Activated CD8-positive, alpha-beta memory T cell treated with anti-CD3 and anti-CD28 coated beads, Interleukin-2, amount 10 ng/mL, durations not matched to agents 7 days and 5 days (primary cell): ENCODE results near the gene ZNF536. TPM values are rescaled to one million over a fixed set of nuclear protein-coding genes. Genes with fewer than 3 reads are reported as not detected.

Experiments used
- ATAC-seq: fragments of 150-1000 bp; cut with Tn5 transposase; one replicate; pipeline ENCODE4 v1.10.0; 2021; ENCODE audit warnings: moderate library complexity
- CTCF ChIA-PET: fragments of 350-600 bp; sonication (Branson Sonifier 250); formaldehyde crosslinking; loops from one replicate; lab custom pipeline; 2021; ENCODE audit warnings: antibody characterized with exemption; lab: Charles Lee
- DNase-seq: peaks from one replicate; pipeline ENCODE4 v3.0.0-alpha.2; 2020
- H3K27ac Mint-ChIP-seq: one replicate; pipeline ENCODE4 v1.8.0; 2021; ENCODE audit warnings: mild to moderate bottlenecking, mixed read lengths
- H3K27me3 Mint-ChIP-seq: one replicate; pipeline ENCODE4 v1.8.0; 2021; ENCODE audit warnings: mixed read lengths
- H3K36me3 Mint-ChIP-seq: one replicate; pipeline ENCODE4 v1.8.0; 2021; ENCODE audit warnings: mild to moderate bottlenecking, mixed read lengths
- H3K4me1 Mint-ChIP-seq: one replicate; pipeline ENCODE4 v1.8.0; 2021; ENCODE audit warnings: mixed read lengths
- H3K4me3 Mint-ChIP-seq: one replicate; pipeline ENCODE4 v1.8.0; 2021; ENCODE audit warnings: mild to moderate bottlenecking, moderate library complexity, mixed read lengths
- H3K9me3 Mint-ChIP-seq: one replicate; pipeline ENCODE4 v1.8.0; 2022; ENCODE audit warnings: low read depth, mixed read lengths
- total RNA-seq, 2 experiments: library from RNA; stranded (reverse); gene quantifications; one replicate each; pipeline ENCODE4 v1.2.3, GENCODE V29; 2021

The ZNF536 gene
- total RNA-seq, 2 experiments from 2014 or later, result not detected

DNA sequence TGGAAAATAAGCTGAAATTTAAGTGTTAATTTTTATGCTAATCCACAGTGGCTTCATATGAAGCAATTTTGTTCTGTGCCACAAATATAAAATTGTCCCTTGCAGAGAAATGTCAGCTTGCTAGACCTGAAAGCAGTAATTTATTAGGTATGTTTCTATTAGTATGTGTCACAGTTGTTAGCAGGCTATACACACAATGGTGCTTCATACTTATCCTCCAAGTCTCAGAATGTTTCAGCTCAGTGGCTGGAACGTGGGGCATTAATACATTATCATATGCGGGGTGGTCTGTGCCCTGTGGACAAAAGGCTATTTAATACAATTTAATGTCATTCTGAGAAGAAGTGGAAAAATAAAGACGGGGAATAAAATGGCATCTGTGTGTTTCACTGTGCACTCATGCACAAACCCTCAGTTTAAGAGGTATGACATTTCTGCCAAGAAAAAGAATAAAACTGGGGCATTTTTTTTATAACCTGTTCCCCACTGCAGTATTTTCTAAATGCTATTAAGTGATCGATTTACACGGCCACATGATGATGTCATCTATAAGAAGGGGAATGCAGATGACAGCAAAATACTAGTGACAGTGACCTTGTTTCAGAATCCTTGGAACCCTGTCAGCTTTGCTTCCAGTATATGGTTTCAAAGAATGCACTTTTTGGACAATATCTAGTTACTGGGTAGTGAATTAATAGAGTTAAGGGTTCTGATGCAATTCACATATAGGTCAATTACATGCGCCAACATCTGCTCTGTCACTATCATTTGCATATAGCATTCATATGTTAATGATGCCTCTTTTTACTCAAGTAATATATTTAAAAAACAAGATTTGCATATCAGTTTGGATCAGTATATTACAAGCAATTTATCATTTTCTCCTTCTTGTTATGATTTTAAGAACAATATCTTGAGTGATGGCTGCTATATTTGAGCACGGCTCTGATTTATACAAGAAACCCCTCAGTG, 21.2 kb upstream of the ZNF536 start:
- Mint-ChIP-seq H3K4me3 (no peak overlapping the region), H3K27me3 (no peaks in the 10 kb centered on the region), H3K27ac (no peak overlapping the region), H3K36me3 (no peaks in the 10 kb centered on the region), H3K9me3 (peaks cover 3% of the 10 kb centered on the region), H3K4me1 (no peaks in the 10 kb centered on the region)
- DNase-seq, result no peak
- ATAC-seq, result no peak
- CTCF ChIA-PET, result no interaction called here

DNA sequence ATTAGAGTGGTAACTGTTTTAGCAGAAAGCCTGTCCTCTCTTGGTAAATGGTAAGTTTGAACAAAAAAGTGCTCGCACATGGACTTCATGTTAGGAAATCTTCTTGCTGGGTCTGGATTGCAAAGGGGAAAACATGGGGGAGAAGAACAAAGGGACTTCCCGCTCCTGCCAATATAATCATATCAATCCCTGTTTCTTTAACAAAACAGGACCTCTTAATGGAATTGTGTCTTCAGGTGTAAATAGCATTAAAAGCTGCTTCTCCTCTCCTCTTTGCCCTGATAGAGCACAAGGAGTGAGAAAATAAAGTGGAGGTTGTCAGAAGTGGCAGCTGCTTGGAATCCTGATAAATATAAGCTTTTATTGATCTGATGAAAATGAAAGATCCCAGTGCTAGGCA, 20.4 kb upstream of the ZNF536 start:
- no peak for ATAC-seq
- H3K27ac Mint-ChIP-seq, result no peak overlapping the region
- peaks cover 3% of the 10 kb centered on the region for H3K9me3 Mint-ChIP-seq
- no peaks in the 10 kb centered on the region for H3K27me3 Mint-ChIP-seq
- no peak overlapping the region for H3K4me3 Mint-ChIP-seq
- DNase-seq, result no peak
- no peaks in the 10 kb centered on the region for H3K4me1 Mint-ChIP-seq
- H3K36me3 Mint-ChIP-seq, result no peaks in the 10 kb centered on the region
- CTCF ChIA-PET, result no interaction called here

DNA sequence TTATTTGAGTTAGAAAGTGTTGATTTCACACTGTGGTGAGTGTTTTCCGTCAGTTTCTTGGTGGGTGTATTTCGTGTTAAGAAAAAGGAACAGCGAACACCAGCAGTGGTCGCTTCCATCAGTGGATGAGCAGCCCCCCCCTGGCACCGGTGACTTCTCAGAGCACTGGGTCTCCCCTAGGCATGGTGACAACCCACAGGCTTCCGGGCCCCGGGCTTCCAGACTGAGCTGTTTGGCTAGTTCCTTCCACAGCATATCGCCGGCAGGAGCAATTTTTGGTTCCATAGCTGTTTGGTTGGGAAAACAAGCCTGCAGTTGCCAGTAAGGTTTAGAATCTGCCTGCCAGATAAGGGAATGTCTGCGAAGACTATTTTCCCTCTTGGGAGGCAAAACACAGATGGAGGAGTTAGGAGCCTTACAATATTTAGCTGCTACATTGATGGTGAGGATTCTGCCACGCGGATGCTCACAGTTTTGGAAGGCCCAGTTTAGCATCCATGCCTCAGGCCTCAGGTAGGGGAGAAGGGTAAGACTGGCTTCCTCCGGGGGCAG, 18.7 kb upstream of the ZNF536 start:
- Mint-ChIP-seq H3K9me3 (no peaks in the 10 kb centered on the region), H3K27ac (no peak overlapping the region), H3K27me3 (no peaks in the 10 kb centered on the region), H3K4me3 (no peak overlapping the region), H3K4me1 (no peaks in the 10 kb centered on the region), H3K36me3 (no peaks in the 10 kb centered on the region)
- ATAC-seq (no peak), DNase-seq (no peak)
- CTCF ChIA-PET, result no interaction called here

DNA sequence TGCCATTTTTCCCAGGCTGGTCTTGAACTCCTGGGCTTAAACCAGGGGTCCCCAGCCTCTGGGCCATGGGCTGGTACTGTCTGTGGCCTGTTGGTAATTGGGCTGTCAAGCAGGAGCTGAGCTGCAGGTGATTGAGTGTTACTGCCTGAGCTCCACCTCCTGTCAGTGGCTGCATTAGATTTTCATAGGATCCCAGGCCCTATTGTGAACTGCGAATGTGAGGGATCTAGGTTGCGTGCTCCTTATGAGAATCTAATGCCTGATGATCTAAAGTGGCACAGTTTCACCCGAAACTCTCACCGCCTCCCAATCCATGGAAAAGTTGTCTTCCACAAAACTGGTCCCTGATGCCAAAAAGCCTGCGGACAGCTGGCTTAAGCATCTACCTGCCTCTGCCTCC, 16.6 kb upstream of the ZNF536 start:
- H3K4me1 Mint-ChIP-seq, result no peaks in the 10 kb centered on the region
- no peak overlapping the region for H3K27ac Mint-ChIP-seq
- CTCF ChIA-PET, result no interaction called here
- no peaks in the 10 kb centered on the region for H3K9me3 Mint-ChIP-seq
- H3K36me3 Mint-ChIP-seq, result no peaks in the 10 kb centered on the region
- no peak overlapping the region for H3K4me3 Mint-ChIP-seq
- DNase-seq (no peak), ATAC-seq (no peak)
- H3K27me3 Mint-ChIP-seq, result peaks cover 5% of the 10 kb centered on the region

DNA sequence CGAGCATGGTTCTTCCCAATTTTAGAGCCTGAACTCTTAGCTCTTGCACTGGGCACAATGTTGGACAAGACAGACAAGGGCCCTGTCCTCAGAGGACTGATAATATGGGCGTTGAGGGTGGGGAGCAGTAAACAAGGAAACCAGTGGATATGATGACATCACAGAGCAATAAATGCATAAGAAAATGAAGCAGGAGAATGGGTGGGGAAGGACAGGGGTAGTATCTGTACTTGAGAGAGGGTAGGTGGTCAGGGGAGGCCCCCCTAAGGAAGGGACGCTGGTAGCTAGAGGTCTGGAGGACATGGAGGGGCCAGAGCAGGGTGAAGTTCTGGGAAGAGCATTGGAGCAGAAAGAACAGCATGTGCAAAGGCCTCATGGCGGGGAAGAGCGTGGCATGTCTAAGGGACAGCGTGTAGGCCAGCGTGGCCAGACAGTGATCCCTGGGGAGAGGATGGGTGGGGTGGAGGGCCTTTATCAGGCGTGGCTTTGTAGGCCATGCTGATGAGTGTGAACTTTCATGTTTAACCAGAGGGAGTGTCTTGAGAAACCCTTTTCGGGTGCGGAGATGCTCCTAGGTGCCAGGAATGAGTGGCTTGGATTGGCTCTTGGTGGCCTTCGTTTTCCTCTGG, 15.1 kb upstream of the ZNF536 start:
- H3K27me3 Mint-ChIP-seq, result peaks cover 13% of the 10 kb centered on the region
- CTCF ChIA-PET, result no interaction called here
- H3K27ac Mint-ChIP-seq, result no peak overlapping the region
- no peaks in the 10 kb centered on the region for H3K4me1 Mint-ChIP-seq
- ATAC-seq (no peak), DNase-seq (no peak)
- H3K4me3 Mint-ChIP-seq, result no peak overlapping the region
- no peaks in the 10 kb centered on the region for H3K36me3 Mint-ChIP-seq
- H3K9me3 Mint-ChIP-seq, result no peaks in the 10 kb centered on the region

DNA sequence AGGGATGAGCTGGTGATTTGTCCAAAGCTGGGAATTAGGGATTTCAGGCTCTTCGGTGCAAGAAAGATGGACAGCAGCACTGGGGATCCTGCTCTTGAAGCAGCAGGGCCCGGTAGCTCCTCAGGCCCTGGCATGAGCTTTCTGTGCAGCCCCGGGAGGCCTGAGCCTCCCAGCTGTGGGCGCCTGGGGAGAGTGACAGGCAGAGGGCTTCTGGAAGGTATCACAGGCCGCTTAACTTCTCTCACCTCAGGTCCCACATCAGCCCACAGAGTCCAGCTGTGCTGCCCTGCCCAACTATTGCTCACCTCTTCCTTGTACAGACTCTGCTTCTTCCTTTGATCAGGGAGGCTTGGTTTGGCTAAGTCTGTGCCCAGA, 14.6 kb upstream of the ZNF536 start:
- no peak overlapping the region for H3K4me3 Mint-ChIP-seq
- H3K9me3 Mint-ChIP-seq, result no peaks in the 10 kb centered on the region
- no peaks in the 10 kb centered on the region for H3K4me1 Mint-ChIP-seq
- DNase-seq, result no peak
- H3K36me3 Mint-ChIP-seq, result no peaks in the 10 kb centered on the region
- H3K27ac Mint-ChIP-seq, result no peak overlapping the region
- H3K27me3 Mint-ChIP-seq, result peaks cover 13% of the 10 kb centered on the region
- CTCF ChIA-PET, result no interaction called here
- ATAC-seq, result no peak

DNA sequence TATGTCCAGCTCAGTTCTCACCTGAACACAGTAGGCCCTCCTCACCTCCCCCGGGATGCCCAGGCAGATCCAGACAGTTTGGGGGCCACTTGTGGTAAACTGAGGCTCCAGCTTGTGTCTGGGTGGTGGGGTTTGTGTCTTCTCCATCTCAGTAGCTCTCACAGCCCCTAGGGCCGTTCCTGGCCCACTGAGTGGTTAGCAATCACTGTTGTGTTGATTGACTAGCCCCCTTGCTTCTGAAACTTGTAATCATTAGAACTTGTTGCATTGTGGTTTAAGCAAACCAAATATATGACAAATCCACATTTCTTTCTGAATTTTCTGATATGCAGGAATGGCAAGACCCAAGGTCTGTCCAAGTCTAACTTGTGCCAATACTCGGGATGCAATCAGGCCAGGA, 13.9 kb upstream of the ZNF536 start:
- Mint-ChIP-seq H3K4me1 (no peaks in the 10 kb centered on the region), H3K27ac (no peak overlapping the region), H3K9me3 (no peaks in the 10 kb centered on the region), H3K36me3 (no peaks in the 10 kb centered on the region), H3K27me3 (peaks cover 13% of the 10 kb centered on the region), H3K4me3 (no peak overlapping the region)
- DNase-seq (no peak), ATAC-seq (no peak)
- CTCF ChIA-PET, result no interaction called here

DNA sequence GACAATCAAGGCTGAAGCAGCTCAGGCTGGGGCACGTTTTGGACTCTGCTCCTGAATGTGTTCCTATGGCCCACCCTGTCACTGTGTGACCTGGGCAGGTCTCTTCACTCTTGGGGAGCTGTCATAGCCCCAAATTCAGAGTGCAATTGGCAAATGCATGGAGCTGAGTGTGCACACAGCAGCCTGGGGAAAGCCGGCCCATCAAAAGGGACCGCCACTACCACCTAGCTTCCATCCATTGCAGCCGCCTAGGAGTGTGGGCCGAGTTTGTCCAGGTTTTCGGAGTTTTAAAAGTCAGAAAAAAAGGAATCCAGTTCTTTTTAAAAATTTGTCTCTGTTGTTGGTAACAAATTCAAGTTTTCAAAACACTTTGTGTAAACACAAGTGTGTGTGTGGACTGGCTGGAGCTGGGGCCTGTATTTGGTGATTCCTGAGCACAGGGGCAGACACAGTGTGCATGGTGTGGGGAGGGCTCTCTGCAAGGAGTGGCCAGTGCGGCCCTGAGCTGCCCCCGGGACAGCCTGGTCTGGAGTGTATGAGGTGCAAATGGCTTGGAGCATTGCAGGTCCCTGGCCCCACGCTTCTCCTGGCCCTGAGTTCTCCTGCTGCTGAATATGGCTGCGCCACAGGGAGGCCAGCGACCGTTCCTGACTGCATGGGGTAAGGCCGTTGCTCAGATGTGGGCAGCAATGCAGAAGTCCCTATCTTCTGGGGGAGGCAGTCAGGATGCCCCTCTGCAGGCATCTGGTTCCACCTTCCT, 13.2 kb upstream of the ZNF536 start:
- peaks cover 13% of the 10 kb centered on the region for H3K27me3 Mint-ChIP-seq
- no peaks in the 10 kb centered on the region for H3K4me1 Mint-ChIP-seq
- no peaks in the 10 kb centered on the region for H3K36me3 Mint-ChIP-seq

DNA sequence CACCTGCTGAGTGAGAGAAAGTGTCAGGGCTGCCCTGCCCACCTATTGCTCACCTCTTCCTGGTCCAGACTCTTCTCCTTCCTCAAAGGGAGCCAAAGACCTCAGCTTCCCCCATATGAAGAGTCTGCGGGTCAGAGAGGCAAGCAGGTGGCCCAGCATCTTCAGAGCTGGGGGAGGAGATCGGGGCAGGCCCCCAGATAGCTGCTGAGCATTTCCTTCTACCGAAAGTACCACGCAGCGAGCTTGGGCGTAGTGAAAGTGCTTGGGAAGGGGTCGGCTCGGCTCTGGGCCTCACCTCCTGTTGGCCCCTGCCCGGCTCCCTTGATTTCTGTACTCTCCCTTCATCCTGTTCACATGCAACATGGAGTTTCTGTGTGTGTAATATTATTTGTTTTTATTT, 12.2 kb upstream of the ZNF536 start:
- no peaks in the 10 kb centered on the region for H3K36me3 Mint-ChIP-seq
- H3K9me3 Mint-ChIP-seq, result no peaks in the 10 kb centered on the region
- DNase-seq (no peak), ATAC-seq (no peak)
- no peak overlapping the region for H3K4me3 Mint-ChIP-seq
- peaks cover 13% of the 10 kb centered on the region for H3K27me3 Mint-ChIP-seq
- CTCF ChIA-PET, result no interaction called here
- H3K27ac Mint-ChIP-seq, result no peak overlapping the region
- no peaks in the 10 kb centered on the region for H3K4me1 Mint-ChIP-seq

More for the DNA sequence above, 13.2 kb upstream of the ZNF536 start:
- CTCF ChIA-PET, result no interaction called here
- DNase-seq (no peak), ATAC-seq (no peak)
- no peak overlapping the region for H3K27ac Mint-ChIP-seq
- no peaks in the 10 kb centered on the region for H3K9me3 Mint-ChIP-seq
- H3K4me3 Mint-ChIP-seq, result no peak overlapping the region

DNA sequence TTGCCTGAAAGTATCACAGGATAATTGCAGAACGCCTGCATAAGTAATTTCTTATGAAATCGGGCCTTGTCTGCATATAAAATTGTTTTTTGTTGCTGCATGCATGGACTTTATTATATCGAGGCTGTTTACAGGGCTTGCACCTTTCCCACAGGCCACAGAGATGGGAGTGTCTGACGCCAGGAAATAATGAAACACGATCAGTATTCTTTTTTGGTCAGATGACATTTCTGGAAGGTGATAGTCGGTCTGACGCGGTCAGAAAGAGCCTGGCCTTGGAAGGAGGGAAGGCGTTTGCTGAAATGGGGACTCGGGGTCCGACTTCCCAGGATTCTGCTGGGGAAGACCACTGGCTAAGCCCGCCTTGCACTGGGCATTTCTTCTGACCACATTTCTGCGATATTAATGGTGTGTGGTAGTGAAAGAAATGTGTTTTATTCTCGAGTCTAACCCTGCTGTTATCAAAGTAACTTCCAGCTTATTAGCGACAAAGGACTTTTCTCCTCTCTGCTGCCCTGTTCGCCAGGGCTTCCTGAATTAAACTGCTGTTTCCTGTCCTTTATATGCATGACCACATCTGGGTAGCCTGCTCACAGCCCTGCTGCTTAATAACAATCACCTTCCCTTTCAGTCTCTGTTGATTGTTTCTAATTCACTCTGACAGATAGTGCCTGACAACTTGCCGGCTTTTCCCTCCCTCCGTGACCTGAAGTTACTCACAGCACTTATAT, 11.6 kb upstream of the ZNF536 start:
- no peaks in the 10 kb centered on the region for H3K4me1 Mint-ChIP-seq
- ATAC-seq (no peak), DNase-seq (no peak)
- CTCF ChIA-PET, result no interaction called here
- H3K4me3 Mint-ChIP-seq, result no peak overlapping the region
- H3K27ac Mint-ChIP-seq, result no peak overlapping the region
- no peaks in the 10 kb centered on the region for H3K9me3 Mint-ChIP-seq
- H3K27me3 Mint-ChIP-seq, result peaks cover 13% of the 10 kb centered on the region
- no peaks in the 10 kb centered on the region for H3K36me3 Mint-ChIP-seq

DNA sequence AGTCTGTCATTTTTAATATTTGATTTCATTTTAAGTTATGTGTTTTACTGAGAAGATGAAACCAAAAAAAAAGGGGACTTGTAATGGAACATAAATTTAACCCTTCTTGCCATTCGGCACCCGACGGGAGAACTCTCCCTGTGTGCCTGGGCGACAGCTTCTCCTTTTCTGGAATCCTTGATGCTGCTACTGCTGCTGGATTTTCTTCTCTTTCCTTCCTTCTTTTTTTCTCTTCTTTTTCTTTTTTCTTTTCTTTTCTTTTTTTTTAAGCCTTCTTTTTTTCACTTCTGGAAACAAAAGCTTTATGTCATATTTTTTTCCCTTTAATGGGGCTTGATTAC, 11.1 kb upstream of the ZNF536 start:
- CTCF ChIA-PET, result no interaction called here
- Mint-ChIP-seq H3K27ac (no peak overlapping the region), H3K27me3 (peaks cover 13% of the 10 kb centered on the region), H3K36me3 (no peaks in the 10 kb centered on the region), H3K9me3 (no peaks in the 10 kb centered on the region), H3K4me3 (no peak overlapping the region), H3K4me1 (no peaks in the 10 kb centered on the region)
- ATAC-seq (no peak), DNase-seq (no peak)

DNA sequence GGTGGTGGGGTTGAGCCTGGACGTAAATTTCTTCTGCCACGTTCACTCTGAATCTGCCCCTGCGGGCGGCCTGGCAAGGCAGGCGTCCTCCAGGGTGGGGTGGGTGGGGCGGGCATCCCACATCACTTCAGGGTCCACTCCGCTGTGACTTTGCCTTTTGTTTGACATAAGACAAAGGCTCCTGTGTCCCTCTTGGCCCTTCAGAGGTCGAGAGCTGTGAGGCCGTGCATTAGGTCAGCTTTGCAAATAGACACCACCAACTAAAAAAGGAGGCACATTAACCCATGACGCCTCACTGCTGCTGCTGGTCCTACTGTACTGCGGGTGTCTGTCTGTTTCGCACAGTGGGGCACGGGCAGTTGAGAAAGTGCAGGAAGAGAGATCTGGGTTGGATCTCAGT, 10.5 kb upstream of the ZNF536 start:
- Mint-ChIP-seq H3K4me1 (no peaks in the 10 kb centered on the region), H3K4me3 (no peak overlapping the region), H3K9me3 (no peaks in the 10 kb centered on the region), H3K36me3 (no peaks in the 10 kb centered on the region), H3K27me3 (peaks cover 13% of the 10 kb centered on the region), H3K27ac (no peak overlapping the region)
- CTCF ChIA-PET, result no interaction called here
- DNase-seq, result no peak
- ATAC-seq, result no peak

DNA sequence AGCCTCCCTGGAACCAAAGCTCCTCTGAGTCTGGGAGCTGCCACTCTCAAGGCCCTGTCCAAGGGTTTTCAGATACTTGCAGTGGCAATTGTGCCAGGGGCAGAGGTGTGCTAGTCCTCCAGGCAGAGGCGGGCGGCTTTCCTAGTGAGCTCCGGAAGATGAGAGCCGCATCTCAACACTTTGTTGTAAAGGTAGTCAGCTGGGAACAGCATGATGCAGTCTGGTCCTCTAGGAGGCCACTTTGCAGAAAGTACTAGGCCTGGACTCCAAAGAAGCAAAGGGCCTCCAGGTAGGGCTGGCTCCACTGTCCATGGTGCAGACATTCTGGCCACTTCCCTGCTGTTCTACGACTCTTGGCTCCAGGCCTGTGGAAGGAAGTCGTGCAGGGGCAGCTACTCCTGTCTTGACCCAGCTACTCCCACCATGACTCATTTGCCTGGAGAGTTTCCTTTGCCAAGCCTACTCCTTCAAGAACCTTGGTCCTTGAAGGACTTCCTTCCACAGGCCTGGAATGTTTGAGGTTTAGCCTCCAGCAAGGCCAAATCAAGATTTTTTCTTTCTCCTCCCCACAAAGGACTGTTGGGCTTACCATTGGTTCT, 9.9 kb upstream of the ZNF536 start:
- H3K36me3 Mint-ChIP-seq, result no peaks in the 10 kb centered on the region
- CTCF ChIA-PET, result no interaction called here
- no peak overlapping the region for H3K4me3 Mint-ChIP-seq
- ATAC-seq (no peak), DNase-seq (no peak)
- peaks cover 13% of the 10 kb centered on the region for H3K27me3 Mint-ChIP-seq
- no peaks in the 10 kb centered on the region for H3K9me3 Mint-ChIP-seq
- no peaks in the 10 kb centered on the region for H3K4me1 Mint-ChIP-seq
- no peak overlapping the region for H3K27ac Mint-ChIP-seq
